GM18858 (cell line): ENCODE results near the gene MRPL11.
"Not testable (repeated sequence)": the region's sequence is repeated elsewhere in the genome, so short reads cannot be mapped to it uniquely, and the experiment has no call there.

Experiments used
- ATAC-seq: cut with Tn5 transposase; IDR thresholded peaks from one replicate; pipeline ENCODE4 v1.9.1; 2021; ENCODE audit not compliant: unreplicated experiment

MRPL11 gene

DNA sequence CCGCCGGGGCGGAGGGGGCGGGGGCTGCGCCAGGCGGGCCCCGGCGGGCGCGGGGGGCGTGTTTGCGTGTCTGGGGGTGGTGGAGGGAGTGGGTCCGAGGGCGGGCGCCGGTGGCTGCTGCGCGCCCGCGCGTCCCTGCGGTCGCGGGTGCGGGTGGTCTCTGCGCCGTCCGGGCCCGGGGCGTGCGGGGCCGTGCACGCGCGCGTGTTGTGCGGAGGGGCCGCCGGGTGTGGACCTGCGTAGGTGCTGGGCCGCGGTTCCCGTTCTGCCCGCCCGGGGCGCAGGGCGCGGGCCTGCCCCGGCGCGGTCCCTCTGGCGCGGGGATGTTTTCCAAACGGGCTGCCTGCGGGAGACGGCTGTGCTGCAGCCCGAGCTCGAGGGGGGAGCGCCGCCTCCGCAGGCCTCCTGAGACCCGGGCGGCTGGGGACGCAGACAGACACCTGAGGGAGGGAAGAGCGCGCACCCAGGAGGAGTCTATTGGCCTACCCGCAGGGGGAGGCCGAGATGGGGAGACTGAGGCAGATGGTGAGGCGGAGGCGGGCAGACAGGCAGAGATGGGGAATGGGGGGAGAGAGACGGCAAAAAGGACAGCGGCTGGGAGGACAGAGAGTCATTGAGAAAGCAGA is 28.5 kb upstream of the MRPL11 start:
- ATAC-seq = no peak

- no peak for ATAC-seq
Observed at GRCh38 chr11:66466225-66467033, 27.8 kb upstream of the MRPL11 start, which contains the start of gene PELI3. PELI3 (plus strand) TSS chr11:66466905; CDS start chr11:66468129, 1,224 bp downstream.

GRCh38 chr11:66465373-66466224 is 27.0 kb upstream of the MRPL11 start:
- no peak for ATAC-seq

GRCh38 chr11:66464916-66465315 is 26.3 kb upstream of the MRPL11 start:
- ATAC-seq = no peak

GRCh38 chr11:66464116-66464515 is 25.5 kb upstream of the MRPL11 start:
- not testable (repeated sequence) for ATAC-seq

DNA sequence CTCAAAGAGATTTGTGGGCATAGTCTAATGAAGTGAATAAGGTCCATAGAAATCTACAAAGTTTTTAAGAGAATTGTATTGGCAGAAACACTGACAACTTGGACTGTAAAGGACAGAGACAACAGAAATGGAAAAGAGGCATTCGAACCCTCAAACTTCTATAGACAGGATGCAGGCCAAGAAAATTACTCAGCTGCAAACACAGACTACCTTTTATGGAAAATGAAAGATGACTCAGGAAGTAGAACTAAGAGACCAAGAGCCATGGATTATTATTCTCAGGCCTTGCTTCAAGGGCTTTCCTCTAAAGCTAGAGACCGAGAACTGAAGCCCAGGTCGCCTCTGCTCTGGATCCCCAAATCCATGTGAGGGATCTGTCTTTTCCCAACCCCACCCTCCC is 24.3 kb upstream of the MRPL11 start:
- no peak for ATAC-seq

- ATAC-seq = no peak
Observed at GRCh38 chr11:66462010-66462409, 23.4 kb upstream of the MRPL11 start.

DNA sequence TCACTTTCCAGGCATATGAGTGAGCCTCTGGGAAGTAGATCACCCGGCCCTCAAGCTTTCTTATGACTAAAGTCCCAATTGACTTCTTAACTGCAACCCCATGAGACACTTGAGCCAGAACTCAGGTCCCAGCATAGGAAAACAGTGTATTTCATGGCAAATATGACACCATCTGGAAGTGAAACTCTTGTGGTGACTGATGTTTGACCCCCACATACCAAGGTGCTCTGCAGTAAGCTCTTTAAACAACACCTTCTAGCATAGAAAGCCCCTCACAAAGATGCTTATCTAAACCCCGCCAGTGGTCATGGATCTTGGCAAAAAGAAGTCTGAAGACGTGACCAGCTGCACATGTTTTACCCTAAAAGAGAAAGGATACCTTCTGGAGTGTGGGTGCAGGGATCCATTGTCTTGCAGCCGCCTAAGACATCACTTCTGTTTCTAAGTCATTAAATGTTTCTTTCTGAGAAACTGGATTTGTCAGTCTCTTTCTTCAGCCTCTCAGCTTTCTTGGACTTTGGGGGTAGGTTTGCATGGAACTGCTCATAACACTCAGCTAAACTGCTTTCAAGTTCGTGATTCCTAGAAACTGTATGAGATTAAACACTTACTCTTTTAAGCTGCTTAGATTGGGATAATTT is 20.6 kb upstream of the MRPL11 start:
- no peak for ATAC-seq

DNA sequence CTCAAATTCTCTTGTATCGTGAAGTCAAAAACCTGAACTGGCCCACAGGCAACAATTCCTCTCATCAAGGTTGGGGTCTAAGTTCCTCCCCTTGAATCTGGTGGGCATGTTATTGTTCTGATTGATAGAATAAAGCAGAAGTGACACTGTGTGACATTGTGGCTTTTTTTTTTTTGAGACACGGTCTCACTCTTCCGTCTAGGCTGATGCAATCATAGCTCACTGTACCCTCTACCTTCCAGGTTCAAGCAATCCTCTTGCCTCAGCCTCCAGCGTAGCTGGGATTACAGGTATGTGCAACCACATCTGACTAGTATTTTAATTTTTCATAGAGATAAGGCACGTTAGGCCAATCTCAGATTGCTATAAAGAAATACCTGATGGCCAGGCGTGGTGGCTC is 19.2 kb upstream of the MRPL11 start:
- no peak for ATAC-seq

- no peak for ATAC-seq
Observed at GRCh38 chr11:66454828-66455227, 16.2 kb upstream of the MRPL11 start.

GRCh38 chr11:66454247-66454646 is 15.6 kb upstream of the MRPL11 start:
- no peak for ATAC-seq

- no peak for ATAC-seq
Observed at GRCh38 chr11:66451663-66452062, 13.0 kb upstream of the MRPL11 start.

DNA sequence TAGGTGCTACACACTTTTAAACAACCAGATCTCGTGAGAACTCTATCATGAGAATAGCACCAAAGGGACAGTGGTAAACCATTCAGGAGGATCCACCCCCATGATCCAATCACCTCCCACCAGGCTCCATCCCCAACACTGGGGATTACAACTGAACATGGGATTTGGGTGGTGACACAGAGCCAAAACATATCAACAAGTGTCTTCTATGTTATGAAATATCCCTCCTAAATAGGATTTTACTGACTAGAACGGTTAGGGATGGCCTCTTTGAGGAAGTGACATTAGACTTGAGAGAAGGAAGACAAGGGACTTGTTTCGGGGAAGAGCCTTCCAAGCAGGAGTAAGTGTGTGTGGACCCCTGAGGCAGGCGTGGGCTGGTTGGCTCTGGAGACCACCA is 11.9 kb upstream of the MRPL11 start:
- ATAC-seq = no peak

DNA sequence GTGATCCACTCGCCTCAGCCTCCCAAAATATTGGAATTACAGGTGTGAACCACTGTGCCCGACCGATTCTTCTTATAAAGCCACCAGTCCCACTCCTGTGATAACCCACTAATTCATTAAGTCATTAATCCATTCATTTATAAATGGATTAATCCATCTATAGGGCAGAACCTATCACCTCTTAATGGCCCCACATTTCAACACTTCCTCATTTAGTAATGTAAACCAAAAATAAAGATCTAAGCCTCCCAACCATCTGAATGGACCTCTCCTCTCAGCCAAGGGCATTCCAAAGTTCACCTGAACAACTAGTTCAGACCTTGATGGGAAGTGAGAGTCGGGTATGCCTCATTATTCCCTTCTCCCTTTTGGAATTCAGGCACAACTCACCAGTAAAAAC is 9.9 kb upstream of the MRPL11 start:
- ATAC-seq = no peak

- ATAC-seq = no peak
Observed at GRCh38 chr11:66447012-66447411, 8.4 kb upstream of the MRPL11 start.

GRCh38 chr11:66443602-66444001 is 5.0 kb upstream of the MRPL11 start:
- ATAC-seq = no peak

DNA sequence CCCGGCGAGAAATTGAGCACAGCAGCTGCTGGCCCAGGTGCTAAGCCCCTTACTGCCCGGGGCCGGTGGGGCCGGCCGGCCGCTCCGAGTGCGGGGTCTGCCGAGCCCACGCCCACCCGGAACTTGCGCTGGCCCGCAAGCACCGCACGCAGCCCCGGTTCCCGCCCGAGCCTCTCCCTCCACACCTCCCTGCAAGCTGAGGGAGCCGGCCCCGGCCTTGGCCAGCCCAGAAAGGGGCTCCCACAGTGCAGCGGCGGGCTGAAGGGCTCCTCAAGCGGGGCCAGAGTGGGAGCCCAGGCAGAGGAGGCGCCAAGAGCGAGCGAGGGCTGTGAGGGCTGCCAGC is 2.3 kb upstream of the MRPL11 start:
- ATAC-seq = not testable (repeated sequence)

GRCh38 chr11:66440101-66440939 is 1.7 kb upstream of the MRPL11 start:
- not testable (repeated sequence) for ATAC-seq

DNA sequence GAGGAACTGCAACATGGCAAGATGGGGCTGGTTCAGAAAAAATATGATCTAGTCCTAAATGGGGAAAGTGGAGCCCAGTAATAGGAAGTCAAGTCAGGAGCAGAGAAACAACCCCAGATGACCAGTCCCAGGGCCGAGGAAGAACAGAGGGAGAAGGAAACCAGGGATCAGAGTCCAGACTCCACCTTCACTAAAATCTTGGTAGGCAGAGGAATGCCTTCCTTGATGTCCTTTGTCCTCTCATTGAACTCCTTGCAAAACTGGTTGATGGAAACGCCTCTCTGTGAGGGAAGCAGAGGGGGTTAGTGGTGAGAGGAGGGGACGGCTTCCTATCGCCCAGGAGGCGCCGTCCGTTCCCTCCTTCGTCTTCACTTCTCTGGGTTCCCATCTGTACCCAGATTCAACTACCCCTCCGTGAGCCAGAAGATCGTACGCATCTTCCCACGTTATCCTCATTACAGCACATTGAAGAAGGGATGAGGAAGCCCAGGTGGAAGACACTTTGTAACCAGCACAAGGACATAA is 607 bp downstream of the MRPL11 start:
- ATAC-seq = no peak

GRCh38 chr11:66432597-66432996 is 6.1 kb downstream of the MRPL11 start:
- ATAC-seq = no peak
